Measurements from ENCODE around the gene TBC1D16. TPM values are rescaled to one million over a fixed set of nuclear protein-coding genes. Genes with fewer than 3 reads are reported as not detected.
A peak's percentile ranks its signal among the peaks of the same experiment; 100 is the strongest.

TBC1D16 gene
- total RNA-seq, 2 donors from 2014 or later = 12.9 to 17.6 TPM

- no peak for ATAC-seq
- intact Hi-C loops (cut with DNase I, micrococcal nuclease) = no loop called here
- peak in 1 of 2 donors; percentile 1 for DNase-seq
Observed at GRCh38 chr17:79939094-79939435, 96.6 kb downstream of the TBC1D16 start.

GRCh38 chr17:79938336-79939093 lies 97.2 kb downstream of the TBC1D16 start:
- DNase-seq (peak in 1 of 2 donors; percentile 2), ATAC-seq (no peak)
- intact Hi-C loops (cut with DNase I, micrococcal nuclease) = no loop called here

GRCh38 chr17:79937391-79938335 lies 98.0 kb downstream of the TBC1D16 start:
- ATAC-seq (no peak), DNase-seq (no peak)

GRCh38 chr17:79936641-79937381 lies 98.9 kb downstream of the TBC1D16 start:
- DNase-seq (no peak), ATAC-seq (no peak)
- intact Hi-C loops (cut with DNase I, micrococcal nuclease) = no loop called here

More at GRCh38 chr17:79937391-79938335, 98.0 kb downstream of the TBC1D16 start:
- intact Hi-C loops (cut with DNase I, micrococcal nuclease) = no loop called here

GRCh38 chr17:79936050-79936449 lies 99.6 kb downstream of the TBC1D16 start:
- intact Hi-C loops (cut with DNase I, micrococcal nuclease) = no loop called here
- DNase-seq (no peak), ATAC-seq (no peak)

GRCh38 chr17:79935197-79935885 lies 100.3 kb downstream of the TBC1D16 start:
- intact Hi-C loops (cut with DNase I, micrococcal nuclease) = no loop called here
- DNase-seq = no peak
- ATAC-seq = no peak

- ATAC-seq = no peak
- intact Hi-C loops (cut with DNase I, micrococcal nuclease) = no loop called here
- no peak for DNase-seq
Observed at GRCh38 chr17:79934653-79934970, 101.1 kb downstream of the TBC1D16 start.

GRCh38 chr17:79933863-79934652 lies 101.6 kb downstream of the TBC1D16 start:
- ATAC-seq (peak; percentile 70), DNase-seq (peak in 1 of 2 donors; percentile 60)
- intact Hi-C loops (cut with DNase I, micrococcal nuclease) = no loop called here

GRCh38 chr17:79932451-79933306 lies 103.0 kb downstream of the TBC1D16 start:
- no peak for DNase-seq
- intact Hi-C loops (cut with DNase I, micrococcal nuclease) = no loop called here
- ATAC-seq = peak; percentile 24

- DNase-seq (peak in 1 of 2 donors; percentile 75), ATAC-seq (peak; percentile 56)
- intact Hi-C loops (cut with DNase I, micrococcal nuclease) = no loop called here
Observed at GRCh38 chr17:79931817-79932309, 103.8 kb downstream of the TBC1D16 start.

GRCh38 chr17:79930877-79931816 lies 104.5 kb downstream of the TBC1D16 start:
- ATAC-seq (no peak), DNase-seq (no peak)
- intact Hi-C loops (cut with DNase I, micrococcal nuclease) = no loop called here

- DNase-seq = no peak
- intact Hi-C loops (cut with DNase I, micrococcal nuclease) = no loop called here
- ATAC-seq = no peak
Observed at GRCh38 chr17:79930062-79930876, 105.4 kb downstream of the TBC1D16 start.

GRCh38 chr17:79929257-79930061 lies 106.2 kb downstream of the TBC1D16 start:
- DNase-seq (no peak), ATAC-seq (no peak)
- intact Hi-C loops (cut with DNase I, micrococcal nuclease) = no loop called here

GRCh38 chr17:79928502-79929256 lies 107.0 kb downstream of the TBC1D16 start:
- DNase-seq = no peak
- ATAC-seq = no peak
- intact Hi-C loops (cut with DNase I, micrococcal nuclease) = no loop called here
